HG02852 (cell line): ENCODE data around the gene CTBP1.

ENCODE experiments used
- ATAC-seq: cut with Tn5 transposase; IDR thresholded peaks from one replicate; pipeline ENCODE4 v1.9.1; 2021; ENCODE audit warnings: mild to moderate bottlenecking, moderate library complexity; ENCODE audit not compliant: unreplicated experiment

Gene CTBP1

GRCh38 chr4:1285151-1285789 lies 36.3 kb upstream of the CTBP1 start:
- ATAC-seq = no peak

DNA sequence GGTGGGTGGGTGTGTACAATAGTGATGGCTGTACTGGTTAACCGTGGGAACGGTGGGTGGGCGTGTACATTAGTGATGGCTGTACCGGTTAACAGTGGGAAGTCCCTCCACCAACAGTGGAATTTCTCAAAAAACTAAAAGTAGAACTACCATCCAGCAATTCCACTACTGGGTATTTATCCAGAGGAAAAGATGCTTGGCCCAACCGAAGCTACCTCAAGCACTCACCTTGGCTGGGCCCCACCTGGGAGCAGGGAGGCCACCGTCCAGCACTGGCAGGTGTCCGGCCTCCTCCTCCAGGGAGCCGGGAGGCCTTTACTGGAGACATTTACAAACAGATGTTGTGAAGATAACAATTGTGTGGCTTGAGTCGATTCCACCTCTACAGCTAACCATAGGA lies 34.8 kb upstream of the CTBP1 start:
- ATAC-seq = no peak

DNA sequence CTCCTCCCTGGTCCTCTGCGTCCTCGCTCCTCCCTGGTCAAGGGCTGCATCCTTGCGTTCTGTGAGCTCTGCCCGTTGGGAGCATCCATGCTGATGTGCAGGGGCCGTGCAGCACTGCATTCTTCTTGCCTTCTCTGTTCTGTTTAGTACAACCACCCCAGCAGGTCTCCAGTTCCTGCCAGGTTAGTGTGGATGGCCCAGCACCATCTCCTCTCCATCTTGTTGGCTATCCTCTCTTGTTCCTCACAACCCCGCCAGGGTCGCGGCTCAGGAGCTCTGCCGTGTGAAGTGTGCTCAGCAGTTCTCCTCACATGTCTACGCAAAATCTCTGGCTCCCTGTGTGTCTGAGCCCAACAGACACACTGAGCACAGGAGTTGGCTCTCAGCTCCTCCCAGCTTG lies 30.3 kb upstream of the CTBP1 start:
- ATAC-seq = no peak

- ATAC-seq = no peak
Observed at GRCh38 chr4:1277667-1278665, 29.0 kb upstream of the CTBP1 start.

GRCh38 chr4:1276984-1277383 lies 28.1 kb upstream of the CTBP1 start:
- no peak for ATAC-seq

DNA sequence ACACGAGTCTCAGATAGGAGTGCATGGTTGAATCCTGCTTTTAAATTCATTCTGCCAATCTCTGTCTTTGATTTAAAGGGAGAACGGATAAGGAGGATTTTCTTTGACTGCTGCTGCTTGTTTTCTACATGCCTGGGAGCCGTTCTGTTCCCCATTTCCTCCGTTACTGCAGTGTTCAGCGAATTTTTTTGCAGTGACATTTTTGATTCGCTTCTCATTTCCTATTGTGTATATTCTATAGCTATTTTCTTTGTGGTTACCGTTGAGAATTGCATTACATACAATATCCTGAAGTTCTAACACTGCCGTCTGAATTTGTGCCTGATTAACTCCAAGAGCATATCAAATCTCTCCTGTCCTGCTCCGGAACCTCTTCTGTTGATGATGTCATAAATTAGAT lies 25.9 kb upstream of the CTBP1 start:
- ATAC-seq = no peak

DNA sequence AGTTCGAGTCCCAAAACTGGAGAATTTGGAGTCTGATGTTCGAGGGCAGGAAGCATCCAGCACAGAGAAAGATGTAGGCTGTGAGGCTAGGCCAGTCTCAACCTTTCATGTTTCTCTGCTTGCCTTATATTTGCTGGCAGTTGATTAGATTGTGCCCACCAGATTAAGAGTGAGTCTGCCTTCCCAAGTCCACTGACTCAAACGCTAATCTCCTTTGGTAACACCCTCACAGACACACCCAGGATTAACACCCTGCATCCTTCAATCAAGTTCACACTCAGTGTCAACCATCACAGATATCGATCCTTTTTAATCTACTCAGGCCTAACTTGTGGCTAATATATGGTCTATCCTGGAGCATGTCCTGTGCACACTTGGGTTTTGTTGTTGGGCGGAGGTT lies 22.8 kb upstream of the CTBP1 start:
- ATAC-seq = no peak

DNA sequence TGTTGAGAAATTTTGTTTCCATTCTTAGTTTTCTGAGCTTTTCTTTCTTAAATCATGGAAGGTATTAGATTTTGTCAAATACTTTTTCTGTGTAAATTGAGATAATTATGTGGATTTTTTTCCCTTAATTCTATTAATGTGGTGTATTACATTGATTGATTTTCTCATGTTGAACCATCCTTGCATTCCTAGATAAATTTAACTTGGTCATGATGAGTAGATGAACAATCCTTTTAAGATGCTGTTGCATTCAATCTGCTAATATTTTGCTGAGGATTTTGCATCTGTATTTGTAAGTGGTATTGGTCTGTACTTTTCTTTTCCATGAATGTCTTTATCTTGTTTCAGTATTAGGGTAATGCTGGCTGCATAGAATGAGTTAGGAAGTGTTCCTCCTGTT lies 20.3 kb upstream of the CTBP1 start:
- no peak for ATAC-seq

- no peak for ATAC-seq
Observed at GRCh38 chr4:1266881-1267763, 18.2 kb upstream of the CTBP1 start.

DNA sequence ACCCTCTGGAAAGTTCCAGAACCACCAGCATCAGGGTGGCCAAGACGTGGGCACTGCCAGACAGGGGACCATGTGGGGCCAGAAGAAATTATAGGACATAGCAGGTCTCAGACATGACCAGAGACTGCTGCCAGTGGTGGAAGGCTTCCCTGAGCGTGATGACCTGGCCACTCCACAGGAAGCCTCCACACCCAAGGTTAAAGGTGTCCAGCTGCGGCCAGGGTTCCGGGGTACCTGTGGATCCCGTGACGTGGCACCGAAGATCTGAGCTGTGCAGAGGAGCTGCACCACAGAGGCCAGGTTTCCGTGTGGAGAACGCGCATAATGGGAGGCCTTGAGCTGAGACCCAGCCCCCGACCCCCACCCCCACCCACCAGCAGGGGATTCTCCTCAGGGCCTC lies 16.4 kb upstream of the CTBP1 start:
- no peak for ATAC-seq

- ATAC-seq = no peak
Observed at GRCh38 chr4:1264942-1265341, 16.0 kb upstream of the CTBP1 start.

DNA sequence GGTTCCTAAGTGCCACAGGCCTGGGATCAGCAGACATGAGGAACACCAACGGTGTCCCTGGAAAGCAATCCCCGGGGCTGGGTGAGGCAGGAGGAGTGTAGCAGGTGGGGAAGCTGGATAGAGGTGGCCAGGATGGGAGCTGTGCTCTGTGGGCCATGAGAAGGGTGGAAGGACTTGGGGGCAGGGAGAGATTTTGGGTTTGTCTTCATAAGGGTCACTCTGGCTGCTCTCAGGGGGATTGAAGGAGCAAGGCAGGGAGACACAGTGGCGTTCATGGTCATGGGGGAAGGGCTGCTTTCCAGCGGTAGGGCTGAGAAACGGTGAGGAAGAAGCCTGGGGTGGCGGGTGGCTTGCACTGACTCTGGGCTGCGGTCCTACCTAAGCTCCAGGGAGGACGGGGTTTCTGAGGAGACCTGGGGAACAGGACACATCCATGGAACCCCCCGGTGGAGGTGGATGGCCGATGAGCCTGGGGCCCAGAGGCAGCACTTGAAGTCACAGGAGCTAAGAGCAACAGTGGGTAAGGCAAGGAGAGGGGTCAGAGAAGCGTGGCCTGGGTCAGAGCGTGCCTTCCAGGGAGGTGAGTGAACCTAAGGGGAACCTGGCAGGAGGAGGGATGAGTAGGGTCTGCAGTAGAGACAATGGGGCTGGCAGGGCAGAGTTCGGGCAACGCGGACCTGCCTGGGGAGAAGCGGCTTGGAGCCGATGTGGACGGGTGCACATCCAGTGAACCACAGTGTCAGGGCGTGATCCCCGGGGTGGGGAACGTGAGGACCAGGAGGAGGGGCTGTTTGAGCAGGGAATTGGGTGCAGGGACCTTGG lies 12.4 kb upstream of the CTBP1 start:
- ATAC-seq = no peak

GRCh38 chr4:1260418-1261106 lies 11.6 kb upstream of the CTBP1 start:
- ATAC-seq = no peak

DNA sequence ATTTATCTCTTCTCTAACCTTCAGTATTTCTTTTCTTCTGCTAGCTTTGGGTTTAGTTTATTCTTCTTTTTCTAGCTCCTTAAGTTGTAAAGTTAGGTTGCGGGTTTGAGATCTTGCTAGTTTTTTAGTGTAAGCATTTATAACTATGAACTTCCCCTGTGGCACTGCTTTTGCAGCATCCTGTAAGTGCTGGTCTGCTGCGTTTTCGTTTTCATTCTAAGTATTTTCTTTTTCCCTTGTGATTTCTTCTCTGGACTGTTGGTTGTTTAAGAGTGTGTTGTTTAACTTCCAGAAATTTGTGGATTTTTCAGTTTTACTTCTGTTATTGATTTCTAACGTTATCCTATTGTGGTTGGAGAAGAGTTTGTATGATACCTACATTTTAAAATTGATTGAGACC lies 11.0 kb upstream of the CTBP1 start:
- no peak for ATAC-seq

DNA sequence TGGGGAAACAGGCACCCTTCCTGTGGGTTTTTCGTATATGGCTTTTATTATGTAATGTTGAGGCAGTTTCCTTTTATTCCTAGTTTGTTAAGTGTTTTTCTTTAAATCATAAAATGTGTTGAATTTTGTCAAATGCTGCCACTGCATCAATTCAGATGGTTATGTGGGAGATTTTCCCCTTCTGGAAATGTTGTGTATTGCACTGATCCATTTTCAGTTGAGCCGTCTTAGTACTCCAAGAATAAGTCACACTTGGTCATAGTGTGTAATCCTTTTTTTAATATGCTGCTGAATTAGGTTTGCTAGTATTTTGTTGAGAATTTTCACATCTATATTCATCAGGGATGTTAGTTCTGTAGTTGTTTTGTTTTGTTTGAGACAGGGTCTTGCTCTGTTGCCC lies 9.5 kb upstream of the CTBP1 start:
- ATAC-seq = no peak

- no peak for ATAC-seq
Observed at GRCh38 chr4:1255699-1256098, 6.8 kb upstream of the CTBP1 start.

DNA sequence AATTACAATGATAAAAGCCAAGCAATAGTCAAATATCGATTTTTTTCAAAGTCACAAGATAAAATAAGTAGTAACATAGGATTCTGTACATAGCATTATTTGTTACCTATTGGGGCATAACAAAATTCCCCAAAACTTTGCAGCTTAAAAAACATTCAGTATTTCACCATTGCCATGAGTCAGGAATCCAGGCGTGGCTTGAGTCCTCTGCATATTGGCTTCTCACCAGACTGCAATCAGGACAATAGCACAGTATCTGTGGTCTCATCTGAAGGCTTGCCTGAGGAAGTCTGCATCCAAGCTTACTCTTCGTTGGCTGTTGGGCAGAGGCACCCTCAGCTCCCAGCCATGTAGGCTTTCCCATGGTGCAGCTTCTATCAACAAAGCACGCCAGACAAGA lies 6.2 kb upstream of the CTBP1 start:
- ATAC-seq = no peak

DNA sequence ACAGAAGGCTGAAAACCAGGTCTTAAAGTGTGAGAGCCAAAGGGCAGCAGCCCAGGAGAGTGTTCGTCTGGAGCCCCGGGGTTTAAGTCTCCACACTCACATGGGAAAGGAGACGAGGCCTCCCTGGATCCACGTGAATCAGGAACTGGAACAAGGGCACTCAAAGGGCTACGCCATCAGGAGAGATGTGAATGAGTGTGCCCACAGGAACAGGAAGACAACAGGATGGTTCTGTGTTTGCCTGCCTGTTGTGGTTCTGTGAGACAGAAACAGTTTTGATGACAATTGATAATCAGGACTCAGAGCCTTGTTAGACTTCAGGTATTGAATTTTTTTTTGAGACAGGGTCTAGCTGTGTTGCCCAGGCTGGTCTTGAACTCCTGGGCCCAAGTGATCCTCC lies 4.9 kb upstream of the CTBP1 start:
- ATAC-seq = no peak

DNA sequence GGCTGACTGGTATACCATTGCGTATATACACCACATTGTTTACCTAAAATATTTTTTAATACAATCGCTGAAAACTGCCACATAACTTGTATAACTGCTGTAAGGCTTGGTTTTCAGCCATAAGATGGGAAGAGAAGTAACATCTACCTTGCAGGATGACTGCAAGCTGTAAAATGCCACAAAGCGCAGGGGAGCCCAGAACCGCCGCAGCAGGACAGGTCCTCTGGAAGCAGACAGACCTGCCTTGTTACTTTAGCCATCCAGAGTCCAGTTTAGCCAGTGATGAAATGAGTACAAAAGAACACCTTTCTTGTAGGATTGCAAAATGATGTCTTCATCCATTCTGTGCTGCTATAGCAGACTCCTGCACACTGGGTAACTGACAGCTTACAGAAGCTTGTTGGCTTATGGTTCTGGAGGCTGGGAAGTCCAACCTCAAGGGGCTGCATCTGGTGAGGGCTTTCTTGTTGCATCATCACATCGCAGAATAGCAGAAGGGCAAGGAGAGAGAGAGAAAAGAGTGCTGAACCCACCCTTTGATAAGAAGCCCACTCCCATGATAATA lies 4.1 kb upstream of the CTBP1 start:
- ATAC-seq = no peak

- no peak for ATAC-seq
Observed at GRCh38 chr4:1251773-1252066, 2.8 kb upstream of the CTBP1 start.
